ENCODE data around the gene MPG.

The MPG gene

GRCh38 chr16:85865-86264 lies 7.8 kb downstream of the MPG start:
- DNase-seq, result no peak

DNA sequence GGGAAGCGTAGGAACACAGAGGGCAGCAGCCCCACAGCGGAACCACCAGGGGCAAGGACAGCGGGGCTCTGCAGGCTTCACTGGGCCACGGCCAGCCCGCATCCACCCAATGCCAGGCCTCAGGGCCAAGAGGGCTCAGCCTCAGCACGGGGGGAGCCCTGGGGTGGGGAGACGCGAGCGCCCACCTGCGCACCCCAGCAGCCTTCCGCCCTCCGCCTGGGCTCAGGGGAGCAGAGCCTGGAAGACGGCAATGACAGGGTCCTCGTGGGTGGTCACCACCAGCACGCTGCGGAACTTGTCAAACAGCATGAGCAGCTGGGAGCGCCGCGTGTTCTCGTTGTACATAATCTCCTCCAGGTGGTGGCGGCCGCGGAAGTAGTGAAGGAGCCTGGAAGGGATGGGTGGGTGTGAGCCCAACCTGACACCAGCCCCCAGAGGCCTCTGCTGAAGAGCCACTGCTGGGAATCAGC lies 8.5 kb downstream of the MPG start:
- no peak for DNase-seq

- DNase-seq, result no peak
These were observed 10.6 kb downstream of the MPG start for GRCh38 chr16:88613-89012.

- no peak for DNase-seq
These were observed 11.6 kb downstream of the MPG start for GRCh38 chr16:89391-90302.

GRCh38 chr16:91484-91883 lies 13.5 kb downstream of the MPG start:
- no peak for DNase-seq

DNA sequence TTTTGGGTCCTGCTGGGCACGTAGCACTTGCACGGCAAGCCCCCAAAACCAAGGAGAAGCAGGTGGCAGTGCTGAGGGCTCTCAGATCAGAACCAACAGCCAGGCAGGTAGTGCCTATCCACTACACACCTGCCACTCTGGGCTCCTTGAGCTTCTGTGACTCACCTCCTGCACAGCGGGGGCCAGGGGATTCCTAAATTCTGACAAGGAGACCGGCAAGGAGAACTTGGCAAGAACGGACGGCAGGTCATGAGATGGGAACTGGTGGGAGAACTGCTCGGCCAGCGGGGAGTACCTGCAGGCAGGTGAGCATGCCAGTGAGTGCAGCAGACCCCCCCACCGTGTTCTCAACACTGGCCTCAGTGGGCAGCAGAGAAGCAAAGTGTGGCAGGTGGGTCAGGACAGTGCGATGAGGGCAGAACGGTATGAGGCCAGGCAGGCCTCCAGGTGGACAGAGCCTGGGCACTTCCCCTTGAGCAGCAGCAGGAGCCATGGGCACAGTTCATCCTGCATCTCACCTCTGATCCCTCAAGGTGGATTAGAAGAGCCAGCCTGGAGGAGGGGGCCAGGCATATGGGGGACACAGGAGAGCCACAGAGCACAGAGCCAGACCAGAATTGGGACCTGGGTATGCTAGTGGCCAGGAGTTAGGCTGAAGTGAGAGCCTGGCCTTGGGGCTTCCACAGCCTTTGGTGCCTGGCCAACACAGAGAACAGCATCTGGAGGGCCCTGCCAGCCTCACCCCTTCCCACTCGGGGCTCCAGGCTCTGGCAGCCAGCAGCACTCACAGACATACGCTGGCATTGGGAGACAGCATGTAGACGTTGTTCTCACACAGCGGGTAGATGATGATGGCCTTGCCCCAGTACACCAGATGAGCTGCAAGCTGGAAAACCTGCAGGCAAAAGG lies 14.7 kb downstream of the MPG start:
- DNase-seq, result no peak

DNA sequence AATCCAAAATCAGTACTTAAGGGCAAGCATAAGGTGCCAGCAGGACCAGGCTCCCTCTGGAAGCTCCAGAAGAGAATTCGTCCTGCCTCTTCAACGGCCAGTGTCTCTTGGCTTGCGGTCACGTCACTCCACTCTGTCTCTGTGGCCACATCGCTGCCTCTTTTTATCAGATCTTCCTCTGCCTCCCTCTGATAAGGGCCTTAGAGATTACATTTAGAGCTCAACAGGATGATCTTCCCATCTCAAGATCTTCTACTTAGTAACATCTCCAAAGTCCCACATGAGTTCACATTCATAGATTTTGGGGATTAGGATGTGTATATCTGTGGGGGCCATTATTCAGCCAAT lies 16.9 kb downstream of the MPG start:
- DNase-seq, result no peak

DNA sequence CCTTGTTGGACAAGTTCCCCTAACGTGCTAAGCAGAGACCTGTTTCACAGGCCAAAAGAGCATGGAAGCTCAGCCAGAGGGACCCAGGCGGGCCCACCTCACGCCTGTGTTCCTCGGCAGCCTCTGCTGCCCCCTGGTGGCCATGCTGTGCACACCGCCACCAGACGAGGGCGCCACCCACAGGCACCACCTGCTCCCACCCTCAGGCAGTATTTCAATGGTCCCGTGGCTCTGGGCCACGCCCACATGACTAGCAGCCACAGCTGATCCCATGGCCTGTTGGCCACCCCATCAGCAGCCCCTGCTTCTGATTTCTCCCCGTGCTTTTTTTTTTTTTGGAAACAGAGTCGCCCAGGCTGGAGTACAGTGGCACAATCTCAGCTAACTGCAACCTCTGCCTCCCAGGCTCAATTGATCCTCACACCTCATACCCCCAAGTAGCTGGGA lies 18.9 kb downstream of the MPG start:
- DNase-seq, result peak; percentile 85

DNA sequence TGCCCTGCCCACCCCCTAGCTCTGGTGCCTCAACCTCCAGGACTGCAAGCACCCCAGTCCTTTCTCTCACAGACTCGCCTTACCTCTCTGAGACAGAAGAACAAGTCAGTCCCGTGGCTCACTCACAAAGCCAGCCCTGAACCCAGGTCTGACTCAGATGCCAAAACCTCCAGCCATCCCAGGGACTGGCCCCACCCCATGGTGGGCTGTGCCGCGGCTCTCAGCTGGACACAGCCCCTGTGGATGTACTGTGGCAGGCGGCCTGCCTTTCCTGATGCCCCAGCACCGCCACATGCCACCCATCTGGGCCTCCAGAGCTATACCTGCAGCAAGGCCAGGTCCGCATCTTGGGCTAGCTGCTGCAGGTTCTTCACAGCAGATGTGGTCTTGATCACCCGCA lies 19.8 kb downstream of the MPG start:
- no peak for DNase-seq

DNA sequence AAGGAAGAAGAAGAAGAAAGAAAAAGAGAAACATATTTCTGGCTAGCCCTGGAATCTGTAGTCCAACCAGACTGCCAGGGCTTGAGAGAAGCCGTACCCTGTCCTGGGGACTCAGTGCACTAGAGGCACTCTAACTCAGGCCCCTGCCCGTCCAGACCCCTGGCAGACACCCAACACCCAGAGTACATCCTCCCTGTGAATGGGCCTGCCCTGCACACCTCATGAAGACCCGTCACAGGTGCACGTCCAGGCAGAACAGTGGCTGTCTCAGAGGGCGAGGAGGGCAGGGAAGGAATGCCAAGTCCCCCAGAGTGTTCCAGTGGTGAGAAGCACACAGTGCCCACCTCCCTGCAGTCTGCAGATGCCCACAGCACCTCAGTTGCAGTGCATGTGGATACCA lies 23.0 kb downstream of the MPG start:
- no peak for DNase-seq

DNA sequence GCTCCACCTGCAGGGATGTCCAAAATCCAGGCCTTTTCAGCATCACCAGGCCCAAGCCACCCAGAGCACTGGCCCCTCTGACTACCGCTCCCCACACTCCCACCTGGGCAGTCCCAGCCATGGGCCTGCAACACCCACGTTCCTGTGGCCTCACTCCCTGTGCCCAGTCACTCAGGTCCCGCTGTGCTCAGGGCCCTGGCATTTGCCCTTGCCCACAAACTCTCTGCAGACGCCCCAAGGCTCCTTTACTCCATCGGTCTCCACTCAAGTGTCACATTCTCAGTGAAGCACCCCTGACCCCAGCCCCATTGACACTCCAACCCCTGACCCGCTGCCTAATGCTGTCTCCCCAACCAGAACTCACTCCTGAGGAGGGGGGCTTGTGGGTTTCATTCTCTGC lies 23.6 kb downstream of the MPG start:
- no peak for DNase-seq

DNA sequence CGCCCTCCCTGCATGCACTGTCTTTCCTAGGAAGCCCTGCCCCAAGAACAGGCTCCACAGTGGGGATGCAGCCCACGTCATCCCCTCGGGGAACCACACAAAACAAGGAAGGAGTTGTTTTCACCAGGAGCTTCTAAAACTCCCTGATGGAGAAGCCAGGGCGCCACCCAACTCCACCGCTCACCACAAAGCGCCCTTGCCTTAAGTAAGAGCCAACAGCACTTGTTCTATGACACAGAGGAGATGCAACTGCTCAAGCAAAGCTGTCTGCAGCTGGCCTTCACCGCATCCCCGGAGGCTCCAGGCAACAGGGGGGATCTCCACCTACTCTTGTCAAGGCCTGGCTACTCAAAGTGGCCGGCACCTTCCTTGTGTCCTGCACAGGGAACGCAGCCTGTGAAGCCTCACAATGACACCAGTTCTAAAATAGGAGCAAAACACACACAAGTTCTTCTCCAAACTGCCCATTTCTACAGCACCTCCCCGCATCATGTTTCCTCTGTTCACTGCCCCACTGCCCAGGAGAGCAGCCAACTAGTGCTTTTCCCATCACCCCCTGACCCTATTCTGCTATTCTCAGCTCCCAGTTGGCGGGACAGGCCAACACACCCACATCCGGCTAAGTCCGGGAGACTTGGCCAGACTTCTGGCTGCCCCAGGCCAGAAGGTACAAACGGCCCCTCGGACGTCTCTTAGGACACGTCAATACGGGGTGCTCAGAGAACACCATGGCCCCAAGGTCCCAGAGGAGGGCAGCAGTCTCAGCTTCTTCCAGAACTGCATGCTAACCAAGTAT lies 24.2 kb downstream of the MPG start:
- DNase-seq, result no peak

DNA sequence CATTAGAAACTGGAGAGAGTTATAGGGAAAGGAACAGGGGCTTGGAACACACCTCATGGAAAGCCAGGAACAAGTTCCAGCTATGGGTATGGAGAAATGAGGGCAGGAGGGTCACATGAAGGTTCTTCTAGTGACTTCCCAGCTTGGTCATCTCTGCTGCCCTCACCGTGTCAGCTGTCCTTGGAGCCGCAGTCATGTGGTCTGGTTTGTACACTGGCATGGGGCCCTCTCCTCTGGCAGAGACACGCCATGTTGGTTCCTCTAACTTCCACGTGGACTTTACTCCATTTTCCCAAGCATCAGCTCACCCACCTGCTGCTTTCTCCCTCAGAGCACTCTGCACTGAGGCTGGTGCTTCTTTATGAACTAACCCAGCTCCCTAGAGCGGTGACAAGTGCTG lies 26.3 kb downstream of the MPG start:
- no peak for DNase-seq

GRCh38 chr16:104928-105327 lies 26.9 kb downstream of the MPG start:
- no peak for DNase-seq

DNA sequence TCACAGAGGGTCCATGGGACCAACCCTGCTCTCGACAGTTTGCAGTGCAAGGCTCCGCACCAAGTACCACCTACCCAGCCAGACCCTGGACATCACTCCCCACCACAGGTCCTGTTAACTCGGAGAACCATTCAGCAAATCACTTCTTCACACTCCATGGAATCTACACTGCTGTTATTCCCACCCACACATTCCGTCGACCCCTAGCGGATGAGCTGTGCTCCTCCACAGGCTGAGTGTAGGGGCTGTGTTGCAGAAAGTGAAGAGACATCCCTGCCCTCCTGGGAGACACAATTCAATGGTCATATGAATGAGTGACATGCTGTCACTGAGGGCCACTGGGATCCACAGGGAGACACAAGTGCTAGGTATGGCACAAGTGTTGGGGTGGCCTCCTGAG lies 27.5 kb downstream of the MPG start:
- no peak for DNase-seq

- peak; percentile 56 to 60 for DNase-seq
These were observed 28.7 kb downstream of the MPG start for GRCh38 chr16:106623-107324.

GRCh38 chr16:112153-112840 lies 34.3 kb downstream of the MPG start:
- no peak for DNase-seq

DNA sequence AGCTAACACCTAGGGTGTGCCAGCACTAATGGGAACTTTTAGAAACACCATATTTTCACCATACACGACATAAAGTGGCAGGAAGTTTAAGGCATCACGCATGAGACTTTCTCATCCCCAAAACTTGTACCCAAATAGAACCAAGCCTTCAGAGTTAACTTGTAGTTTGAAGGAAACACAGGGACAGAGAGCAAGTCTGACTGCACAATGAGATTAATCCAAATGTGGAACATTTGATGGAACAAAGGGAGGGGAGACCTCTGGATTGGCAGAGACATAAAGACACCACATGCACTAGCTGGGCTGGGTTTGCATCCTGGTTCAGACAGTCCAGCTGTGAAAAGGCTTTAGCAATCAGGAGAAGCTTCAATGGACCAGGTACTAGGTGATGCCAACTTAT lies 36.3 kb downstream of the MPG start:
- no peak for DNase-seq

DNA sequence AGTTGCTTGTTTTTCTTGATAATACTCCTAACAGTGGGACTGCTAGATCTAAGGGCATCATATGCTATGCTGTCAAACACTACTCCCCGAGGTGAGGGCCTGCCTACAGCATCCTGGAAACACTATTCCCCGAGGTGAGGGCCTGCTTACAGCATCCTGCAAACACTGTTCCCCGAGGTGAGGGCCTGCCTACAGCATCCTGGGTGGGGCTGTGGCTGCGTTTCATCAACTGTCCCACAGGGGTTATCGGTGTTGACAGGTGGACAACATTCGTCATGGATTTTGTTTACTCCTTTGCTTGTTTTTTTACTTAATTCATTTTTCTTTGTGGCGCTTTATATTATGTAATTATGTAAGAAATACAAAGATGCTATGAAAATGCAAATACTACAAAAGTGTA lies 38.0 kb downstream of the MPG start:
- no peak for DNase-seq

GRCh38 chr16:117379-118365 lies 39.6 kb downstream of the MPG start:
- peak; percentile 70 for DNase-seq
